Bronchial epithelial cell (primary cell): ENCODE measurements around the gene IRX4. TPM values are rescaled to one million over a fixed set of nuclear protein-coding genes. Genes with fewer than 3 reads are reported as not detected.

Source experiments
- DNase-seq: peaks from one replicate; pipeline ENCODE4 v3.0.0-alpha.2; 2010; ENCODE audit warnings: low read depth
- FAIRE-seq: peaks from 2 replicates; lab custom pipeline; 2011; peaks lifted over from hg19 to GRCh38; lab: Jason Lieb, UNC
- H3K27me3 ChIP-seq: 2 replicates; pipeline ENCODE4 v1.5.1; 2011; ENCODE audit warnings: low read length; ENCODE audit not compliant: control insufficient read depth, insufficient read depth
- H3K36me3 ChIP-seq: 2 replicates; pipeline ENCODE4 v1.5.1; 2011; ENCODE audit warnings: low read length; ENCODE audit not compliant: control insufficient read depth, insufficient read depth
- H3K4me3 ChIP-seq: 2 replicates; pipeline ENCODE4 v1.5.1; 2011; ENCODE audit warnings: mild to moderate bottlenecking, low read depth, low read length, control low read depth
- total RNA-seq: library from RNA; depleted of rRNA; stranded (reverse); fragments of >200 nt; gene quantifications from 2 replicates; pipeline ENCODE4 v1.2.1, GENCODE V29; 2014
- TF ChIP-seq, protein P1 (sequence below): IDR thresholded peaks from 2 replicates; pipeline ENCODE4 v1.5.1; 2011; ENCODE audit warnings: mild to moderate bottlenecking, moderate library complexity, low read length, control low read depth, inconsistent platforms; ENCODE audit not compliant: insufficient read depth, severe bottlenecking

Gene IRX4
- total RNA-seq, 1 donor from 2014 or later = 1.1 TPM

GRCh38 chr5:1875843-1876659, 6.7 kb downstream of the IRX4 start:
- peaks cover 57% of the 10 kb centered on the region for H3K27me3 ChIP-seq
- TF ChIP-seq, protein P1, sequence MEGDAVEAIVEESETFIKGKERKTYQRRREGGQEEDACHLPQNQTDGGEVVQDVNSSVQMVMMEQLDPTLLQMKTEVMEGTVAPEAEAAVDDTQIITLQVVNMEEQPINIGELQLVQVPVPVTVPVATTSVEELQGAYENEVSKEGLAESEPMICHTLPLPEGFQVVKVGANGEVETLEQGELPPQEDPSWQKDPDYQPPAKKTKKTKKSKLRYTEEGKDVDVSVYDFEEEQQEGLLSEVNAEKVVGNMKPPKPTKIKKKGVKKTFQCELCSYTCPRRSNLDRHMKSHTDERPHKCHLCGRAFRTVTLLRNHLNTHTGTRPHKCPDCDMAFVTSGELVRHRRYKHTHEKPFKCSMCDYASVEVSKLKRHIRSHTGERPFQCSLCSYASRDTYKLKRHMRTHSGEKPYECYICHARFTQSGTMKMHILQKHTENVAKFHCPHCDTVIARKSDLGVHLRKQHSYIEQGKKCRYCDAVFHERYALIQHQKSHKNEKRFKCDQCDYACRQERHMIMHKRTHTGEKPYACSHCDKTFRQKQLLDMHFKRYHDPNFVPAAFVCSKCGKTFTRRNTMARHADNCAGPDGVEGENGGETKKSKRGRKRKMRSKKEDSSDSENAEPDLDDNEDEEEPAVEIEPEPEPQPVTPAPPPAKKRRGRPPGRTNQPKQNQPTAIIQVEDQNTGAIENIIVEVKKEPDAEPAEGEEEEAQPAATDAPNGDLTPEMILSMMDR = no peak
- H3K4me3 ChIP-seq = no peak overlapping the region
- DNase-seq (no peak), FAIRE-seq (no peak)
- no peaks in the 10 kb centered on the region for H3K36me3 ChIP-seq

DNA sequence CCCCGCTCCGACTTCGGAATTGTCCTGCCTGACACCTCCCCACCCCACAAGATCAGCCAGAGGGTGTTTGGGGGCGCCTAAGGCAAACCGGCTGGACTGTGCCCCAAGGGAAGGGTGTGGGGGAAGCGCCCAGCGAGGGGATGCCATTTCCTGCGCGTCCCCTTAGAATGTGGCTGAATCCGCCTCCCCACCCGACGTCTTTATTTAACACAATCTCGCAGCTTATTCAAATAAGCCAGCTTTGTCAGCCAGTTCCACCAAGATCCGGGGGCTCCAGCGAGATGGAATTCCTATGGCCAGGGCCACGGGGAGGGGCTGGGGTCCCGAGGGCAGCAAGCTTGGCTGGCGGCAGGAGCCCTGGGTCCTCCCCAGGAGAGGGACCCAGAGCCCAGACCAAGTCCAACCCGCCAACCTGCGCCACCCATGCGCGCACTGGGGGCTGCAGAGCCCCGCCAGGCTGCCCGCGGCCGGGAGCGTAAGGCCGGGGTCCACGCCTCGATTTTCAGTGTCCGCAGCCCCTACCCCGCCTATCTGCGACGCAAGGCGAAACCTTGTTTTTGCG, 7.4 kb downstream of the IRX4 start:
- H3K4me3 ChIP-seq = no peak overlapping the region
- no peaks in the 10 kb centered on the region for H3K36me3 ChIP-seq
- TF ChIP-seq, protein P1 = no peak
- H3K27me3 ChIP-seq = peaks cover 54% of the 10 kb centered on the region
- FAIRE-seq (no peak), DNase-seq (no peak)

DNA sequence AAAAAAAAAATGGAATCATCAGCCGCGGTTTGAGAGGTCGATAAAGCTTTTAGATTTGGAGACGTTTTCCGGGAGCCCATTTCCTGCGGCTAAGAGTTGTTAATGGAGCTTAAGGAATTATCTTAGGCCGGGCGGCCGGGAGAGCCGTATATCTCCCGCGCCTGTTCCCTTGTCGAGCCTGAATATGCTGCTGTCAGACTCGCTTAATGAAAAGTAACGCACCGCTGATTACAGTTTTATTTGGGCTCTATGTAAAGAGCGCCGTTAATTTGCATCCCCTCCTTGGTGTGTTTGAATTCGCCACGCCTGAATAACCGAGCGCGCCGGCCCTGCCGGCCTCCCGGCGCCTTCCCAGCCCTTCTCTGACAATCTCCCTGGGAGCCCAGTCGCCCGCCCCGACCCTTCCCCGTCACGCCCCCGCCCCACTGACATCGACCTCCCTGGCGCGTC, 7.9 kb downstream of the IRX4 start:
- DNase-seq (no peak), FAIRE-seq (no peak)
- Histone ChIP-seq H3K27me3 (peaks cover 48% of the 10 kb centered on the region), H3K4me3 (no peak overlapping the region), H3K36me3 (no peaks in the 10 kb centered on the region)
- TF ChIP-seq, protein P1 = no peak

DNA sequence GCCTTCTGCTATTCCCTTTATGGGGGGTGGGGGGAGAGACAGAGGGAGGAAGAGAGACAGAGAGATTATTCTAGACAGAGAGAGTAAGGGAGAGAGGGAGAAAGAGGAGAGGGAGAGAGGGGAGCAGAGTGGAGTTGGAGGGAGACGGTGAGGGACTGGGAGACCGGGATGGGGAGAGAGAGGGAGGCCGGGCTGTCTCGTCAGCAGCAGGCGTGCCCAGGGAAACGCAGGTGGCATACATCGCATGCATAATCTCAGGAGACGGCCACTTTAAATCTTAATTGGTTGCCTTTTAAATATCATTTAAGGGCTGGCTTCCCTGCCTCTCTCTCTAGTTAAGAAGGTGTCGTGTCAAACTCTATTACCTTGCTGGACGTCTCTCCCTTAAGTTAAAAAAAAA, 8.4 kb downstream of the IRX4 start:
- TF ChIP-seq, protein P1 = no peak
- H3K36me3 ChIP-seq = no peaks in the 10 kb centered on the region
- no peak for FAIRE-seq
- peaks cover 45% of the 10 kb centered on the region for H3K27me3 ChIP-seq
- no peak overlapping the region for H3K4me3 ChIP-seq
- no peak for DNase-seq

DNA sequence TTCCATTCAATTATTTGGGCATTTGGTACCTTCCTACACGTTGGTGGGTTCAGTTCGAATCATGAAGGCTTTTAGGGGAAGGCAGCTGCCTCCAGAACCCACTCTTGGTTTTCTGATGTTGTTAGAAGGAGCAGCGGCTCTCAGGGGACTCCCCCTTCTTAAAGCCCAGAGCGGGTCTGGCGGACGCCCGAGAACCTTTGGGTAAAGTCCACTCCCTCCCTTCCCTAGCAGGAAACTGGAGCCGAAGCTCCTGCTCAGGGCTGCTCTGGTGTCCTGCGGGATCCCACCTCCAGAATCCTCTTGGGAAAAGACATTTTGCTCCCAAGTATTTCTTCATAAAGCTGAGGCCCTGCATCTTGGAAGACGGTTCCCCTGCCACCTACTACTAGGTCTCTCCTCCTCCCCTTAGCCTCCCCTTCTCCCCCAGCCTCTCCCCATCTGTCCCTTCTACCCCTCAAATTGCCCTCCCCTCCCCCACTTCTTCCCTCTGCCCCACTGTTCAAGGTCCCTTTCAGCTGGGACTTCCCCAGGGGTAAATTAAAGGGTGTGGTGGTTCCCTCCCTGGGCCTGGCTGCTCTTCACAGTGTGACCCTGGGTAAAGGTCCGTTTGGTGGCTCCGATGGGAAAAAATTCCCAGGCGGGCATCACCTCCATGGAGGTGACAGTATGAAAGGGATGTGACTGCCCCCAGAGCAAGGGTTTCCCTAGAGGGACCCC, 9.3 kb downstream of the IRX4 start:
- Histone ChIP-seq H3K4me3 (no peak overlapping the region), H3K36me3 (no peaks in the 10 kb centered on the region), H3K27me3 (peaks cover 42% of the 10 kb centered on the region)
- FAIRE-seq (no peak), DNase-seq (no peak)
- TF ChIP-seq, protein P1 = no peak
